Measurements from ENCODE around the gene PARVA.

DNA sequence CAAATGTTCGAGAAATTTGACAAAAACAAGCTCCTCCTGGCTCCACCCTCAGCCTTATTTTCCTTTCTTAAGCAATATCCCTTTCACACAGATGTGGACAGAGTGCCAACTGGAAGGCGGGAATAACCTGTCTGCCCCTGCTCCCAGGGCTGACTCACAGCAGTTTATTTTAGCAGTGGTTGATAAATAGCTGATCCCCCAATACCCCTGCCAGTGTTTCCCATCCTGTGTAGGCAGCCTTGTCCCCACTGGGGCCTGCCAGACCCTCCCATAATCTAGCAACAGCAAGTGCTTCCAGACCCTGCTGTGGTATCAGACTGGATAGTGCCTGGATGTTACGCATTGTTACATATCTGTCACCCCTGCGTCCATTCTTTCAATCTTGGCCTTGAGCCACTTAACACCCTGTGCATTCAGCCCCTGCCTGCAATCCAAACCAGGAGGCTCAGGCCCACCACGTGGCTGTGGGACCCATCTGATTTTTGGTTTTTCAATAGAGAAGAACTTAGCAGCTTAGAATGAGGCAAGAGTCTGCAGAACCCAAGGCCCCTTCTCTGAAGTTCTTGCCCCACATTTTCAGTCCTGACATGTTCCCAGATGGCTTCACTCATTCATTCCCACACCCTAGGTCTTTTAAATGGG, 53.7 kb downstream of the PARVA start:
- TF ChIP-seq, protein P1, sequence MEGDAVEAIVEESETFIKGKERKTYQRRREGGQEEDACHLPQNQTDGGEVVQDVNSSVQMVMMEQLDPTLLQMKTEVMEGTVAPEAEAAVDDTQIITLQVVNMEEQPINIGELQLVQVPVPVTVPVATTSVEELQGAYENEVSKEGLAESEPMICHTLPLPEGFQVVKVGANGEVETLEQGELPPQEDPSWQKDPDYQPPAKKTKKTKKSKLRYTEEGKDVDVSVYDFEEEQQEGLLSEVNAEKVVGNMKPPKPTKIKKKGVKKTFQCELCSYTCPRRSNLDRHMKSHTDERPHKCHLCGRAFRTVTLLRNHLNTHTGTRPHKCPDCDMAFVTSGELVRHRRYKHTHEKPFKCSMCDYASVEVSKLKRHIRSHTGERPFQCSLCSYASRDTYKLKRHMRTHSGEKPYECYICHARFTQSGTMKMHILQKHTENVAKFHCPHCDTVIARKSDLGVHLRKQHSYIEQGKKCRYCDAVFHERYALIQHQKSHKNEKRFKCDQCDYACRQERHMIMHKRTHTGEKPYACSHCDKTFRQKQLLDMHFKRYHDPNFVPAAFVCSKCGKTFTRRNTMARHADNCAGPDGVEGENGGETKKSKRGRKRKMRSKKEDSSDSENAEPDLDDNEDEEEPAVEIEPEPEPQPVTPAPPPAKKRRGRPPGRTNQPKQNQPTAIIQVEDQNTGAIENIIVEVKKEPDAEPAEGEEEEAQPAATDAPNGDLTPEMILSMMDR (conservative IDR thresholded peaks at IDR 0.05): no peak
- TF ChIP-seq EZH2 (IDR thresholded peaks at IDR 0.05; ENCODE audit: low read depth): no peak
